ENCODE results near the gene PLA2G4F. TPM values are rescaled to one million over a fixed set of nuclear protein-coding genes. Genes with fewer than 3 reads are reported as not detected.
A peak's percentile ranks its signal among the peaks of the same experiment; 100 is the strongest.

PLA2G4F gene
- total RNA-seq, 1 experiment from 2014 or later: not detected

- no peaks in the 10 kb centered on the region for H3K9me3 Mint-ChIP-seq
- H3K23me2 ChIP-seq (ENCODE audit: insufficient read length, low read depth, low read length, poor library complexity, severe bottlenecking): no peaks in the 10 kb centered on the region
- no peaks in the 10 kb centered on the region for H3K9me3 ChIP-seq (ENCODE audit: control insufficient read depth, low read depth, low read length)
- H3K18ac ChIP-seq (ENCODE audit: insufficient read length, low read depth, low read length): no peak overlapping the region
- DNase-seq: no peak
- no peak overlapping the region for H4K8ac ChIP-seq (replicated peaks; ENCODE audit: insufficient read length, low read depth, low read length)
- H4K5ac ChIP-seq (ENCODE audit: insufficient read length, low read depth, low read length): no peak overlapping the region
- H3K4me3 Mint-ChIP-seq: no peak overlapping the region
- no peaks in the 10 kb centered on the region for H3K27me3 Mint-ChIP-seq (ENCODE audit: low read depth)
- H4K91ac ChIP-seq (ENCODE audit: insufficient read length, low read depth, low read length): no peak overlapping the region
- H3K36me3 Mint-ChIP-seq (ENCODE audit: insufficient read depth in 1 of 3, low read depth in 3 of 3): no peaks in the 10 kb centered on the region
- H3K4me2 ChIP-seq (ENCODE audit: insufficient read depth, insufficient read length, low read length): no peak overlapping the region
- no peak overlapping the region for H2BK120ac ChIP-seq (ENCODE audit: low read depth, low read length, poor library complexity, severe bottlenecking)
- TF ChIP-seq CTCF (conservative IDR thresholded peaks at IDR 0.05): no peak
- H4K20me1 ChIP-seq (ENCODE audit: control insufficient read depth, insufficient read depth, insufficient read length): no peaks in the 10 kb centered on the region
- no peaks in the 10 kb centered on the region for H3K4me1 ChIP-seq (ENCODE audit: insufficient read depth, low read length)
- no peaks in the 10 kb centered on the region for H3K27me3 ChIP-seq (ENCODE audit: insufficient read depth, low read length)
- H3K79me1 ChIP-seq (ENCODE audit: insufficient read depth, low read depth, low read length, poor library complexity, severe bottlenecking): no peaks in the 10 kb centered on the region
- no peak overlapping the region for H3K23ac ChIP-seq (ENCODE audit: insufficient read length, low read depth, low read length)
- WGBS (ENCODE audit: extremely low coverage, insufficient read length, low lambda C conversion rate): no CpG with 5 or more reads among the region's 1 CpG
- H2BK15ac ChIP-seq (ENCODE audit: low read depth, low read length): no peak overlapping the region
- H3K27ac ChIP-seq (ENCODE audit: insufficient read length, low read depth, low read length): no peak overlapping the region
- no peak overlapping the region for H3K14ac ChIP-seq (ENCODE audit: insufficient read depth, low read length)
- no peak overlapping the region for H2AFZ ChIP-seq (ENCODE audit: low read length)
- no peak overlapping the region for H2BK12ac ChIP-seq (ENCODE audit: insufficient read length, low read depth, low read length)
- H3K56ac ChIP-seq (ENCODE audit: insufficient read length, low read depth, low read length): no peak overlapping the region
- peaks cover 7 to 14% of the 10 kb centered on the region in 2 experiments for H3K4me1 Mint-ChIP-seq
- H3K79me2 ChIP-seq (ENCODE audit: insufficient read depth, low read length): no peaks in the 10 kb centered on the region
- no peak overlapping the region for H2BK5ac ChIP-seq (ENCODE audit: insufficient read length, low read length)
- H3K9ac ChIP-seq (ENCODE audit: extremely low read depth, insufficient read length, low read length): no peak overlapping the region
- H3K27ac Mint-ChIP-seq: 0 out of 7 replicates have a peak overlapping the region, but pooled peaks of 1 of the 3 experiments have one; percentile 10
- no peak overlapping the region for H3K4ac ChIP-seq (ENCODE audit: low read depth, low read length)
- no peak overlapping the region for H2BK20ac ChIP-seq (ENCODE audit: low read depth, low read length, poor library complexity, severe bottlenecking)
- no peak overlapping the region for H3T11ph ChIP-seq (ENCODE audit: low read length)
- H2AK5ac ChIP-seq (ENCODE audit: insufficient read length, low read length): no peak overlapping the region
These were observed 25.4 kb downstream of the PLA2G4F start for GRCh38 chr15:42131006-42131405.
